ENCODE measurements around the gene STK11.

The STK11 gene

GRCh38 chr19:1226227-1226518 lies 20.6 kb downstream of the STK11 start:
- DNase-seq, result no peak
- H3K4ac ChIP-seq (ENCODE audit: low read depth, low read length), result no peak overlapping the region
- no CpG with 5 or more reads among the region's 11 CpGs for WGBS (ENCODE audit: extremely low coverage, insufficient coverage, insufficient read length)
- no peak overlapping the region for H2AFZ ChIP-seq (ENCODE audit: insufficient read depth, low read length, poor library complexity)
- H3K4me3 ChIP-seq (ENCODE audit: low read depth, low read length), result no peak overlapping the region
- no peak overlapping the region for H3K9ac ChIP-seq (ENCODE audit: low read length)
- no peak overlapping the region for H2AK5ac ChIP-seq (ENCODE audit: low read length)
- H3K79me2 ChIP-seq (ENCODE audit: control insufficient read depth, insufficient read depth, low read length, poor library complexity), result no peaks in the 10 kb centered on the region
- no peaks in the 10 kb centered on the region for H3K79me1 ChIP-seq (ENCODE audit: low read length)
- no peak overlapping the region for H2BK120ac ChIP-seq (ENCODE audit: insufficient read depth, low read length, poor library complexity)
- H4K8ac ChIP-seq (ENCODE audit: low read depth, low read length), result no peak overlapping the region
- no peak overlapping the region for H2BK5ac ChIP-seq (ENCODE audit: low read depth, low read length, poor library complexity)
- no peak overlapping the region for H3K27ac ChIP-seq (ENCODE audit: low read depth, low read length)
- H4K12ac ChIP-seq (ENCODE audit: low read depth, low read length), result no peak overlapping the region
- no peak overlapping the region for H3K18ac ChIP-seq (ENCODE audit: low read length)
- H3K9me3 ChIP-seq (ENCODE audit: insufficient read depth, low read depth, low read length), result no peaks in the 10 kb centered on the region
- no peaks in the 10 kb centered on the region for H3K4me1 ChIP-seq (ENCODE audit: control insufficient read depth in 1 of 2, insufficient read depth in 2 of 2, low read length in 2 of 2)
- no peak overlapping the region for H4K91ac ChIP-seq (ENCODE audit: low read depth, low read length)
- H2BK12ac ChIP-seq (ENCODE audit: low read length), result no peak overlapping the region
- no peak overlapping the region for H3K23ac ChIP-seq (ENCODE audit: low read length)
- no peaks in the 10 kb centered on the region for H3K27me3 ChIP-seq (ENCODE audit: insufficient read depth, low read length)
- peaks cover 58 to 71% of the 10 kb centered on the region in 2 experiments for H3K36me3 ChIP-seq (ENCODE audit: control insufficient read depth in 1 of 2, insufficient read depth in 2 of 2, low read length in 2 of 2)
- no peak overlapping the region for H3K4me2 ChIP-seq (ENCODE audit: low read length)
- H3K14ac ChIP-seq (ENCODE audit: low read length), result no peak overlapping the region

GRCh38 chr19:1226522-1227303 lies 21.1 kb downstream of the STK11 start:
- H3K4ac ChIP-seq (ENCODE audit: low read depth, low read length), result no peak overlapping the region
- no peak overlapping the region for H2BK5ac ChIP-seq (ENCODE audit: low read depth, low read length, poor library complexity)
- H3K79me2 ChIP-seq (ENCODE audit: control insufficient read depth, insufficient read depth, low read length, poor library complexity), result no peaks in the 10 kb centered on the region

DNA sequence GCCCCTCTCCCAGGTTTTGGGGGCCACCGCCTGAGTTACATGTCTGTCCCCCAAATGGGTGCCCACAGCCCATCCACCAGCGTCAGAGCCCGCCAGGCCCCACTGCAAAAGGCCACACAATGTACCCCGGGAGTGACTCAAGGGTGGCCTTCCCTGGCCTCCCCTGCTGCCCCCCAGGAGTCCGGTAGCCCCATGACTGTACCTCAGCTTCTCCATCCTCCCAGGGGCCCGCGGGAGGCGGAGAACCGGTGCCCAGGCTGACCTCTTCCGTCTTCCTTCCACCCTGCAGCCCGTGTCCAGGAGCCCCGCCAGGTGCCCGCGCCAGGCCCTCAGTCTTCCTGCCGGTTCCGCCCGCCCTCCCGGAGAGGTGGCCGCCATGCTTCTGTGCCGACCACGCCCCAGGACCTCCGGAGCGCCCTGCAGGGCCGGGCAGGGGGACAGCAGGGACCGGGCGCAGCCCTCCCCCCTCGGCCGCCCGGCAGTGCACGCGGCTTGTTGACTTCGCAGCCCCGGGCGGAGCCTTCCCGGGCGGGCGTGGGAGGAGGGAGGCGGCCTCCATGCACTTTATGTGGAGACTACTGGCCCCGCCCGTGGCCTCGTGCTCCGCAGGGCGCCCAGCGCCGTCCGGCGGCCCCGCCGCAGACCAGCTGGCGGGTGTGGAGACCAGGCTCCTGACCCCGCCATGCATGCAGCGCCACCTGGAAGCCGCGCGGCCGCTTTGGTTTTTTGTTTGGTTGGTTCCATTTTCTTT lies 21.9 kb downstream of the STK11 start:
- Histone ChIP-seq H2AK5ac (ENCODE audit: low read length) (no peak overlapping the region), H3K14ac (ENCODE audit: low read length) (no peak overlapping the region), H3K9me3 (ENCODE audit: insufficient read depth, low read depth, low read length) (peaks cover 2% of the 10 kb centered on the region), H4K8ac (ENCODE audit: low read depth, low read length) (no peak overlapping the region), H4K12ac (ENCODE audit: low read depth, low read length) (no peak overlapping the region), H3K27ac (ENCODE audit: low read depth, low read length) (no peak overlapping the region), H3K23ac (ENCODE audit: low read length) (no peak overlapping the region), H2BK5ac (ENCODE audit: low read depth, low read length, poor library complexity) (no peak overlapping the region), H3K9ac (ENCODE audit: low read length) (no peak overlapping the region), H2AFZ (ENCODE audit: insufficient read depth, low read length, poor library complexity) (no peak overlapping the region), H3K4me2 (ENCODE audit: low read length) (no peak overlapping the region), H3K79me2 (ENCODE audit: control insufficient read depth, insufficient read depth, low read length, poor library complexity) (no peaks in the 10 kb centered on the region), H2BK12ac (ENCODE audit: low read length) (no peak overlapping the region), H3K18ac (ENCODE audit: low read length) (no peak overlapping the region), H3K27me3 (ENCODE audit: insufficient read depth, low read length) (no peaks in the 10 kb centered on the region), H3K79me1 (ENCODE audit: low read length) (no peaks in the 10 kb centered on the region), H4K91ac (ENCODE audit: low read depth, low read length) (no peak overlapping the region), H3K4ac (ENCODE audit: low read depth, low read length) (no peak overlapping the region), H3K4me1 (ENCODE audit: control insufficient read depth in 1 of 2, insufficient read depth in 2 of 2, low read length in 2 of 2) (peaks cover 4 to 11% of the 10 kb centered on the region in 2 experiments), H3K36me3 (ENCODE audit: control insufficient read depth in 1 of 2, insufficient read depth in 2 of 2, low read length in 2 of 2) (peaks cover 48 to 61% of the 10 kb centered on the region in 2 experiments), H3K4me3 (ENCODE audit: low read depth, low read length) (no peak overlapping the region), H2BK120ac (ENCODE audit: insufficient read depth, low read length, poor library complexity) (no peak overlapping the region)
- DNase-seq, result no peak
- no CpG with 5 or more reads among the region's 56 CpGs for WGBS (ENCODE audit: extremely low coverage, insufficient coverage, insufficient read length)

More at GRCh38 chr19:1226522-1227303, 21.1 kb downstream of the STK11 start:
- no peak overlapping the region for H2BK12ac ChIP-seq (ENCODE audit: low read length)
- no CpG with 5 or more reads among the region's 50 CpGs for WGBS (ENCODE audit: extremely low coverage, insufficient coverage, insufficient read length)
- H3K18ac ChIP-seq (ENCODE audit: low read length), result no peak overlapping the region
- H3K9ac ChIP-seq (ENCODE audit: low read length), result no peak overlapping the region
- no peak overlapping the region for H2BK120ac ChIP-seq (ENCODE audit: insufficient read depth, low read length, poor library complexity)
- no peaks in the 10 kb centered on the region for H3K79me1 ChIP-seq (ENCODE audit: low read length)
- H3K14ac ChIP-seq (ENCODE audit: low read length), result no peak overlapping the region
- H2AFZ ChIP-seq (ENCODE audit: insufficient read depth, low read length, poor library complexity), result no peak overlapping the region
- no peak overlapping the region for H3K4me2 ChIP-seq (ENCODE audit: low read length)
- H3K4me1 ChIP-seq (ENCODE audit: control insufficient read depth in 1 of 2, insufficient read depth in 2 of 2, low read length in 2 of 2), result peaks cover 2 to 3% of the 10 kb centered on the region in 2 experiments
- no peak overlapping the region for H4K8ac ChIP-seq (ENCODE audit: low read depth, low read length)
- H3K27ac ChIP-seq (ENCODE audit: low read depth, low read length), result no peak overlapping the region
- no peak overlapping the region for H4K91ac ChIP-seq (ENCODE audit: low read depth, low read length)
- no peak overlapping the region for H2AK5ac ChIP-seq (ENCODE audit: low read length)
- H3K9me3 ChIP-seq (ENCODE audit: insufficient read depth, low read depth, low read length), result peaks cover 2% of the 10 kb centered on the region
- no peak for DNase-seq
- H3K27me3 ChIP-seq (ENCODE audit: insufficient read depth, low read length), result no peaks in the 10 kb centered on the region
- H3K36me3 ChIP-seq (ENCODE audit: control insufficient read depth in 1 of 2, insufficient read depth in 2 of 2, low read length in 2 of 2), result peaks cover 55 to 68% of the 10 kb centered on the region in 2 experiments
- H3K23ac ChIP-seq (ENCODE audit: low read length), result no peak overlapping the region
- H4K12ac ChIP-seq (ENCODE audit: low read depth, low read length), result no peak overlapping the region
- no peak overlapping the region for H3K4me3 ChIP-seq (ENCODE audit: low read depth, low read length)

GRCh38 chr19:1228161-1228957 lies 22.8 kb downstream of the STK11 start:
- H3K4me2 ChIP-seq (ENCODE audit: low read length), result no peak overlapping the region
- DNase-seq, result no peak
- H4K8ac ChIP-seq (ENCODE audit: low read depth, low read length), result no peak overlapping the region
- no peak overlapping the region for H3K4me3 ChIP-seq (ENCODE audit: low read depth, low read length)
- no peaks in the 10 kb centered on the region for H3K27me3 ChIP-seq (ENCODE audit: insufficient read depth, low read length)
- H2BK120ac ChIP-seq (ENCODE audit: insufficient read depth, low read length, poor library complexity), result no peak overlapping the region
- H3K4me1 ChIP-seq (ENCODE audit: control insufficient read depth in 1 of 2, insufficient read depth in 2 of 2, low read length in 2 of 2), result peaks cover 4 to 12% of the 10 kb centered on the region in 2 experiments
- H2BK12ac ChIP-seq (ENCODE audit: low read length), result no peak overlapping the region
- H3K36me3 ChIP-seq (ENCODE audit: control insufficient read depth in 1 of 2, insufficient read depth in 2 of 2, low read length in 2 of 2), result peaks cover 46 to 61% of the 10 kb centered on the region in 2 experiments
- H4K91ac ChIP-seq (ENCODE audit: low read depth, low read length), result no peak overlapping the region
- H3K9ac ChIP-seq (ENCODE audit: low read length), result no peak overlapping the region
- H3K23ac ChIP-seq (ENCODE audit: low read length), result no peak overlapping the region
- H2AFZ ChIP-seq (ENCODE audit: insufficient read depth, low read length, poor library complexity), result no peak overlapping the region
- peaks cover 2% of the 10 kb centered on the region for H3K9me3 ChIP-seq (ENCODE audit: insufficient read depth, low read depth, low read length)
- no peak overlapping the region for H3K18ac ChIP-seq (ENCODE audit: low read length)
- no peak overlapping the region for H3K4ac ChIP-seq (ENCODE audit: low read depth, low read length)
- H3K27ac ChIP-seq (ENCODE audit: low read depth, low read length), result no peak overlapping the region
- no peaks in the 10 kb centered on the region for H3K79me1 ChIP-seq (ENCODE audit: low read length)
- no peak overlapping the region for H3K14ac ChIP-seq (ENCODE audit: low read length)
- no CpG with 5 or more reads among the region's 100 CpGs for WGBS (ENCODE audit: extremely low coverage, insufficient coverage, insufficient read length)
- no peak overlapping the region for H2AK5ac ChIP-seq (ENCODE audit: low read length)
- no peak overlapping the region for H4K12ac ChIP-seq (ENCODE audit: low read depth, low read length)
- no peak overlapping the region for H2BK5ac ChIP-seq (ENCODE audit: low read depth, low read length, poor library complexity)
- no peaks in the 10 kb centered on the region for H3K79me2 ChIP-seq (ENCODE audit: control insufficient read depth, insufficient read depth, low read length, poor library complexity)

All from trophoblast cell (in vitro differentiated cells and primary cell).